Activated CD4-positive, alpha-beta T cell treated with anti-CD3 and anti-CD28 coated beads for 1 hour (primary cell): Measurements from ENCODE around the gene MAP3K5.

Experiments
- DNase-seq: peaks from one replicate; pipeline ENCODE4 v3.0.0-alpha.2; 2020

Gene MAP3K5

DNA sequence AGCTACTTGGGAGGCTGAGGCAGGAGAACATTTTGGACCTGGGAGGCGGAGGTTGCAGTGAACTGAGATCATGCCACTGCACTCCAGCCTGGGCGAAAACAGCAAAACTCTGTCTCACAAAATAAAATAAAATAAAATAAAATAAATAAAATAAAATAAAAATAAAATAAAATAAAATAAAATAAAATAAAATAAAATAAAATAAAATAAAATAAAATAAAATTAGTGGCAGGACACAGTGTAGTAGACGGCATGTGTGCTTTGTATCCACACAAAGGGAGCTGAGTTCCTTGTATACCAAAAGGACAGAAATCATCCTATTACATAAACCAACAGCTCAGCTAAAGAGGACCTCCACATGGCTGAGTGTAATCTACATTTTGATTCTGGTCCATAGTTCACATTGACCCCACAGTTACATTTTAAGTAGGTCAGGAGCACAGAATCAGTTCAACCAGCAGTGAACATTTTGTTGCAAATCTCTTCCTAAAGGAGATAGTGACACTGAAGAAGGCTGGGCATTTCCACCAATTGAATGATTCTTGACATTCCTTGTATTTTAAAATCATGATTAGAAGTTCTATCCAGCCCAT, 150.3 kb downstream of the MAP3K5 start:
- DNase-seq: no peak

DNA sequence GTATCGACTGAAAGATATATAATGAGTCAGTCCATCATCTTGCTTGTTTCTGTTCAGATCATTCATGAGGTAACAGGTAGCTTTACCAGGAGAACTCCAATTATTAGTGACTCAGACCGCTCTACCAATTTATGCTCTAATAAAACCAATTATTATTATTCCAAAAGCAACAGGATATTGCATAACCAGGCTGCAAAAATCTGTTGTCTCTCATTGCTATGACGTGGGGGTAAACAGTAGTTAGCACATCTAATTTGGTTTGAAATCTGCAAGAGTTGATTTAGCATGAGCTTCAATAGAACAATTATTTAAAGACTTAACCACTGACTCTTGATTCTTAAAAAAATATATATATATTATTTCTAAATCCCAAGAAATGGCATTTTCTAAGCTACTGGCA, 151.1 kb downstream of the MAP3K5 start:
- no peak for DNase-seq

DNA sequence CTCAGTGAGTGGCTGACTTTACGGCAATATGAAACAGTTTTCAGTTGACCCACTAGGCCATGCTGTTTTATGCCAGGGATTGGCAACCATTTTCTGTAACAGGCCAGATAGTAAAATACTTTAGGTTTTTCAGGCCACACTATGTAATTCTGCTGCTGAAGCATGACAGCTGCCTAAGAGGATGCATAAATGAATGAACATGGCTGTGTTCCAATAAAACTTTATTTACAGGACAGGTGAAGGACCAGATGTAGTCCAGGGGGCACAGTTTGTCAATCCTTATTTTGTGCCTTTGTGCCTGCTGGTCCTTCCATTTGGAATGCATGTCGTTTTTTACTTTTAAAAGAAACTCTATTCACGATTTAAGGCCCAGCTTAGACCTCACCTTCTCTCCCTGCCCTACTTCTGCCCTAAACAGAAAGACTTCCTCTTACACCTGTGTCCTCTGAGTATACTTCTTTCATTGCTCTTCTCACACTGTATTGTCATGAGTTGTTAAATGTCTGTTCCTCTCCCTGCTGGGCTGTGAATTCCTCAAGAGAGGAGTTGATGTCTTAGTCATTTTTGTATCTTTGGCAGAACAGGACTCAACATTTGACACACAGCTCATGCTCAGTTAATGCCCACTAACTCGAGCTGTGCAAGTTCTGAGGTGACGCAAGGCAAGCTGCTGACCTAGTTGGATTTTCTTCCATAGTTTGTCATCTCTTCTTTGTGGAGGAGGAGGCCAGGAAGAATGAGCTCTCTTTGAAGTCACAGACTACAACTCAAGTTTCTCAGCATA, 152.0 kb downstream of the MAP3K5 start:
- no peak for DNase-seq

DNA sequence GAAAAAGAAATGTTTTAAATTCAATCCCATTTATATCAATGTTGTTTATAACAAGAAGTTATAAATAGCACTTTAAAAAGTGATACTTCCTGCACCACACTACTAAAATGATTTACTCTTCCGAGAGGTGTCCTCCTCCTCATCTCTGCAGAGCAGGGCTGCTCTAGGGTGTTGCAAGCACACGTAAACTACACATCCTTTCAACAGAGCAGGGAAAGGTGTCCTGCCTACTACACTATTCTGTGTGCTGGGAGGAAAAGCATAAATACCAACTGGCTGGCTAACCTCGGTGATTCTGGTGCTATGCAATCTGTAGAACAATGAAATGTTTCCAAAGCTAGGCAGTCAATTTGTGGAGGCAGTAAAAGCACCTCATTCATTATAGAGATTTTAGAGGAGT, 152.6 kb downstream of the MAP3K5 start:
- no peak for DNase-seq

DNA sequence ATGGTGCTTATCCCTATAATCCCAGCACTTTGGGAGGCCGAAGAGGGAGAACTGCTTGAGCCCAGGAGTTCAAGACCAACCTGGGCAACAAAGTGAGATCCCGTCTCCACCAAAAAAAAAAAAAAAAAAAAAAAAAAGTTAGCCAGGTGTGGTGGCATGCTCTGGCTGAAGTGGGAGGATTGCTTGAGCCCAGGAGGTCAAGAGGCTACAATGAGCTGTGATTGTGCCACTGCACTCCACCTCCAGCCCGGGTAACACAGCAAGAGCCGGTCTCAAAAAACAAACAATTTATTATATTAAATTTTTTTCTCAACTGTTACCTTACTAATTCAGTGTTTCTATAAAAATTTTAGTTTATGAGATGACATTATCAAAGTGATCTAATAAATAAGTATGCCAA, 156.7 kb downstream of the MAP3K5 start:
- no peak for DNase-seq

DNA sequence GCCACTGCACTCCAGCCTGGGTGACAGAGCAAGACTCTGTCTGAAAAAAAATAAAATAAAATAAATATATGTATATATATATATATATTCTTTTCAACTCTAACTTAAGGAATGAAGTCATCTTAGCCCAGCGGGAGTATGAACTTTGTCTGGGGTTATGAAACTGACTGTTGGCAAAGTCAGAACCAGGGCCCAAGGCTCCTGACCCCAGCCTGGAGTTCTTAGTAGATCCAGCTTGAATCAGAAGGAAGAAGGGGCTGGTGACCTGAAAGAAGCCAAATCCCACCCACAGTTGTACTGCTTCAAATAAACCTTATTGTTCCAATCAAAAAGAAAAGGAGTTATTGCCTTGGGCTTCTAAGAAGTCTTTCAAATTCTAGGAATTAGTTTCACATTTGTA, 158.9 kb downstream of the MAP3K5 start:
- no peak for DNase-seq

DNA sequence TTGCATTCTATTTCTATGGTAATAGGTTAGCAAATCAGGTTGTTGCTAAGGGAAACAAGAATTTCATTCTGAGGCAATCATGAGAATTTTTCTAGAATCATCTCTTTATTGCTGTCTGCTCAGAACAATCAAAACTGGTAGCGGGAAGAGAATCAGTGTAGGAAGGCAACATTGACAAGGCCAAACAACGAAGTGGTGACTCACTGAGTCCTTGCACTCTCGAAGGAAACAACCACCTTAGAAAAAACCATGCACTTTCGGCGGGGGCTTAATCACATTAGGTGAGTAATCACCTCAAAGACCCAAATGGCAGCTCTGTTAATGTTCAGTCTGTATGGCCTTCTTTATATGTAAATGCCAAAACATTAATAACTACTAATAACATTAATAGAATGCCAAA, 163.3 kb downstream of the MAP3K5 start:
- no peak for DNase-seq

DNA sequence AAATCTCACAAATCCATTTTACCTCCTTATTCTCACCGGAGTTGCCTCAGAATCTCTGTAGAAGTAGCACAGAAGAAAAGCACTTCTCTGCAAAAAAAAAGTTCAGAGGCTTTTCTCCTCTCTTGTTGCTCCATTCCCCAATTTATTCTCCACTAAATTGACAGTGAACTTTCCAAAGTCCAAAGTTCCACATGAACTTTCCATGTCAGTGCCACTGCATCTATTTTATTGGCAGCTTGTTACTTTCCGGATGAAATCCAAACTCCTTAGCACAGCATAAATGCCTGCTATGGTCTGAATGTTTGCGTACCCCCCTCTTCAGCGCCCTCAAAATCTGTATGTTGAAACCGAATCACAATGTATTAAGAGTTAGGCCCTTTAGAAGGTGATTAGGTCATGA, 165.1 kb downstream of the MAP3K5 start:
- DNase-seq: no peak

DNA sequence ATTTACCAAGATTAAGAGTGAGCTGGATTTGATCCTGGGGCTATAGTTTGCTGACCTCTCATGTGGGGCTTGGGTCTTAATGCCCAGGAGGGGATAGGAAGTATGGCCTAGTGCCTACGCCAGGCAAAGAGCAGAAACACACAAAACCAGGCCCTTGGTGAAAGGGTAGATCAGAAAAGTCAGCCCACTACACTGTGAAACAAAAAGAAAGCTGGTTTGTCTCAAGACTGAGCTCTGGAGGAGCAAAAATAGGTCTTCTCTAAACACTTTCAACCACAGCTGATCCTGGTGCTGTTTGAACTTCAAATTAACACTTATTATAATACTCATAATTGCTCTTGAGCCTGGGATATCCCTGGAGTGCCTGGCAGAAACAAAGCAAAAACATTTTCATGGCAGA, 167.0 kb downstream of the MAP3K5 start:
- no peak for DNase-seq

DNA sequence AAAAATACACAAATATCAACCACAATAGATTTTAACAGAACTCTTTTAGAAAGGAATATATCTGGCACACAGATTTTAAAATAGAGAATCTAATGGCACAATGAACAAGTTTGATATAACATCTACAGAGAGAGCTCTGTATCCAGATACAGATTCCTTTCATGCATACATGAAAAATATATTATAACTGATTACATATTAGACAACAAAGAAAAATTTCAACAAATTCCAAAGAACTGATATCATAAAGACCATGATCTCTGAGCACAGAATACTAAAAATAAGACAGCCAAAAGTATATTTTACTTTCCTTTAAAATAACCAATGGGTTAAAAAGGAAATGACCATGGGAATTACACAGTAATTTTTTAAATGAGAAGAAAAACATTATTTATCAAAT, 167.9 kb downstream of the MAP3K5 start:
- no peak for DNase-seq

DNA sequence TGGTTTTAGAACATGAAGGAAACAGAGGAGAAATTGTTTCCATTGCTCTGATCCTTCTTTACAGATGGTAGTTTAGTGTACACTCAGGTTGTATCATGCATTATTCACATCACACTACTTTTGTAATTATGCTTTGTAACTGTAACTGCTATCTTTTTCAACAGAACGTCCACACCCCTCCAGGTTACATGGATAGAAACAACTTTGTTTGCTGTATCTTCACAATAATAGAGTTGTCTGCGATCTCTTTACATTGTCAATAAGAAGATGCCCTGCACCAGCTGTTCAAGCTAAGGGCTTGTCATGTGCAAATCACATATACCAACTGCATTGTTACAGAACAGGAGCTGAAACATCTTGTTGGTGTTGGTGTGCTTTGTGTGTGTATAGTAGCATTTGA, 174.2 kb downstream of the MAP3K5 start:
- DNase-seq: no peak

DNA sequence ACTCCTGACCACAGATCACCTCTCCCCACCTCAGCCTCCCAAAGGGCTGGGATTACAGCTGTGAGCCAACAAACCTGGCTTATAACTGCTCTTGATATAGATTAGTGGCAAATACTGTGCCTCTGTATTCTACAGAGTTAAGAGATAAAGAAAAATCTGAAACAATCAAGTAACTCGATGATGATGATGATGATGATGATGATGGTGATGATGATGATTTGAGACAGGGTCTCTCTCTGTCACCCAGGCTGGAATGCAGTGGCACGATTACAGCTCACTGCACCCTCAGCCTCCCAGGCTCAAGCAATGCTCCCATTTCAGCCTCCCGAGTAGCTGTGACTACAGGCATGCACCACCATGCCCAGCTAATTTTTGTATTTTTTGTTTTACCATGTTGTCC, 175.8 kb downstream of the MAP3K5 start:
- no peak for DNase-seq

DNA sequence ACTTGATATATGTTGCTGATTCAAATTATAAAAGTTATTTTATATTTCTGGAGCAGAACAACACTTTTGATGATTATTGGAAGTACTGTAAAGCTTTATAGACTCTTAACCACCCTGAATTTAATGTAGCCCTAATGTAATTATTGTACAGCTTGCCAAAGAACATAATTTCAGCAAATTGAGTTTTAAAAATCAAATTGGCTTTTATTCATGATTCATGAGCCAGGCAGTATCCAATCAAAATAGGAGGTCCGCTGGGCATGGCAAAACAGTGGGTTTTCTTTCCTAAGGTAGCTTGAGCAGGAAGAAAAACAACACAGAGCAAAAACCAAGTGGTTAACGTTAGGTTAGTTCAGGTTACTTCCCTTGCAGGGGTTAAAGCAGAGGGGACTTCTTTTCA, 177.3 kb downstream of the MAP3K5 start:
- no peak for DNase-seq

DNA sequence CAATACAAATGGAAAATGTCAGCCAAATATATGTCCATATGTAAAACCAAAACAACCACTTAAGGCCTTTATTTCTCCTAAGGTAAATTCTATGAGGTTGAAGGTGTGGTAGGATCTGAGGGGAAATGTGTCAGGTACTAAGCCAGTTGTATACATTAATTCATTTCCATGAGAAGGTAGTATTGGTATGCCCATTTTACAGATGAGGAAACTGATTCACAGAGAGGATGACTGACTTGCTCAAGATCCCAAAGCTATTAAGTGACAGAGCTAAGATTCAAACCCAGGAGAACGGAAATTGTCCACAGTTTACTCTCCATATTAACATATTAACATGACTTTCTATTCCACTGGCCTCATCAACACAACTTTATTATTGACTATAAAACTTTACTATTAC, 177.9 kb downstream of the MAP3K5 start:
- no peak for DNase-seq

DNA sequence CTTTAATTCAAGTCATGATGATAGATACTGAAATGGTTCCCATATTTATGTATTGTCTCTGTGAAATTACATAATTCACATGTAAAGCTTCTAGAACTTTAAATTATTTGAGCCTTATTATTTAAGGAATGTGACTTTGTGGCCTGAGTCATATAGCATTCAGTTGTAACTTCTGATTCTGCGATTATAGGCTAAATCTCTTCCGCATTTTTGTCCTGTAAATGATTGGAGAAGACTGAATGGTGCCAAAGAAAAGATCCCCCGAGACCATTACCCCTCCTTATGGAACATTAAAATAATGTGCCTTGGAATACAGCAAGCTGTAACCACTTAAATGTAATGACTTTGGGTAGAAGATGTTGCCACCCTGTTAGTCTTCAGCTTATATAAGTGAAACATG, 178.8 kb downstream of the MAP3K5 start:
- no peak for DNase-seq

DNA sequence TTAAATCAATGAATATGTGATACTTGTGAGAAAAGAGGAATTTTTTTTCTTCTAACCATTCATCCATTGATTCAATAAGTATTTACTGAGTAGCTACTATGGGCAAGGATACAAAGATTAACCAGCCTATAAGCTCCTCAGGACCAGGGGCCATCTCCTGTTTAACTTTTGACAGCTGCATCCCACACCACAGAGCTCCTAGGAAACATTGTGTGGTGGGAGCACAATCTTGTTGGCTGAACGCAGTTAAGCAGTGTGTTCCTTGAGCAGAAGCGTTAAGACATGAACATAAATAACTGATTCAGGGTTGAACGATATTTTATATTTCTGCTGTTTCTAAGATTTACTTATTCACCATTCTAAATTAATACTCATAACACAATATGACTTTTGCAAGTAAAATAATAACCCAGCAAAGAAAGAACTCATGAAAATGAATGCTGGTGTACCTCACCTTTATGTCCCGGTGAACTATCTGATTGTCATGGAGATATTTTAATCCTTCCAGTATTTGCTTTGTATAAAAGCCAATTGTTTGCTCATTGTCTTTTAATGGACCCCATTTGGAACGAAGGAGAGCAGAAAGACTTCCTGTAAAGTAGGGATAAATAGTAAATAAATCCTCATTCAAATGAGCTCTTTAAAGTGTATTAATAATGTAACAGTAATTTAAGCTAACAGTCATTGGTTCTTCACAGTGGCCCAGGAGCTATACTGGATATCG, 179.4 kb downstream of the MAP3K5 start:
- no peak for DNase-seq

DNA sequence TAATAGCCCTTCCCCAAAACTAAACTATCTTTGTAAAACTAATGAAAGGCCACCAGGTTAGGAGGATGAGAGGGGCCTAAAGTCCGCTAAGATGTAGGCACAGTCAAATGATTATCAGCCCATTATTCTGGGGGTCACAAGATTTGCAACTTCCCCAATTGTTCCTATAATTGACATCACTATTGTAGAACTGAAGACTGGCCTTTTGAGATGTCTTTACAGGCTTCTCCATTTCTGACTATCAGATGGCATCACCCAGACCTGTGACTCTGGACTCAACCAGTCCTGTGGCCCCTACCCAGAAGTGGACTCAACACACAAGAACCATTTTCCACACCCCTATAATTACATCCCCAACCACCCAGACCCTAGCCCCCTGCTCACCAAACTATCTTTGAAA, 180.5 kb downstream of the MAP3K5 start:
- no peak for DNase-seq

DNA sequence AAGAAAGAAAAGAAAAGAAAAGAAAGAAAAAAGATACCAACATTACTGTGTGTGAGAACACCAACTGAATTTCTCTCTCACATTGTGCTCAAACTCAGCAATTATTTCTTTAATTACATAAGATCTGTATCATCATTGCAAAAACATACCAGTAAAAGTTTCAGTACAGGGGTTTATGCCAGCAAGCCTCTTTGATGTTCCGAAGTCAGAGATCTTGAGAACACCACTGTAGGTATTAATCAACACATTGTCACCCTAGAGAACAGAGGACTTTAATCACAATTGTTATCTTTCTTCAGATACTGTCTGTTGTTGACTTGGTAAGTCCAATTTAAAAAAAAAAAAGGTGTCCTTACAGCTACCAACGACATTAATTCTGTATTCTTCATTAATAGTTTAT, 181.1 kb downstream of the MAP3K5 start:
- DNase-seq: no peak

DNA sequence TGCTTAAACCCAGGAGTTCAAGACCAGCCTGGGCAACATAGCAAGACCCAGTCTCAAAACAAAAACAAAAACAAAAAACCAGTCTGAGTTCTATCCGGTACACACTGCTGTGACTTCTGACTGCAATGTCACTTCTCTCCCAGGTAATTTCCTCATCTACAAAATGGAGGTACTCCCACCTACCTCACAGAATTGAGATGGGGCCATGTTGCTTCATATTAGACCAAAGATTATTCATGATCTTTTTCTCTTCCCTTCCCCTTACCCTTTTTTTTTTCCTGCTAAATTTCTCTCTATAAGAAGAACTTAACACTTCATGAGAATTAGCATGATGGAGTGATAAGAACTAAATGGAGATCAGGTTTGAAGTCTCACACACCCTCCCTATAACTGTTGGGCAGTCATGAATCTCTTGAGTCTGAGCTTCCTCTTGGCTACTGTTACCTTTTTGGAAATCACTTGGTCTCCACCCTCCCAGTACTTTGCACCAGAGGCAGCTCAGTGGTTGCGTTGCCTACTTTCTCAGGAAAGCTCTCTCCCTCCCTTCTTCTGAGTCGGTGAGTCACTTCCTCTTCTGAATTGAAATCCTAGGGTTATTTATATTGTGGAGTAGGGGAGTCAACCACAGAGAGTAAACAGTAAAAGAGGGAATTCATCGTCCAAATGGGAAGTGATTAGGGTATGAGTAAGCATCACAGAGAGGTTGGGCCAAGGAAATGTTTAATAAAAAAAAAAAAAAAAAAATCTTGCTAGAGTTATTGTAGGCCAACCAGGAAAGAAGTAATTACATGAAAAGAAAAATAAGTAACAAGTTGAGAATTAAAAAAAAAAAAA, 182.2 kb downstream of the MAP3K5 start:
- no peak for DNase-seq

DNA sequence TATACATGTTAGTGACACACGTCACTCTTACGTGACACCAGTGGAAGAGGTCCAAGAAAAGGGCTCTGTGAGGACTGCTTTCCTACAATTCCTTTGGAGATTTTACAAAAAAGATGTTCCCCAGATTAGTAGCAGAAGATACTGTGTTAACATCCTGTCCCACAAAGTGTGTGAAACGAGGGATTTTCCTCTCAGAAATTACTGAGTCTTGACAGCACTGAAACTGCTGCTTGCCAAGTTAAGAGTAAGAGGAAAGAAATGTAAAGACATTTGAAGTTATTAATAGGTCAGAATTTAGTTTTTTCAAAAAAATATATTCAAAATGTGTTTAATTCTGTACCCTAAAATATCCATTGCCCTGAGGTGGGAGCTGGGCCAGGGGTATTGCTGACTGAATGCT, 183.3 kb downstream of the MAP3K5 start:
- no peak for DNase-seq

DNA sequence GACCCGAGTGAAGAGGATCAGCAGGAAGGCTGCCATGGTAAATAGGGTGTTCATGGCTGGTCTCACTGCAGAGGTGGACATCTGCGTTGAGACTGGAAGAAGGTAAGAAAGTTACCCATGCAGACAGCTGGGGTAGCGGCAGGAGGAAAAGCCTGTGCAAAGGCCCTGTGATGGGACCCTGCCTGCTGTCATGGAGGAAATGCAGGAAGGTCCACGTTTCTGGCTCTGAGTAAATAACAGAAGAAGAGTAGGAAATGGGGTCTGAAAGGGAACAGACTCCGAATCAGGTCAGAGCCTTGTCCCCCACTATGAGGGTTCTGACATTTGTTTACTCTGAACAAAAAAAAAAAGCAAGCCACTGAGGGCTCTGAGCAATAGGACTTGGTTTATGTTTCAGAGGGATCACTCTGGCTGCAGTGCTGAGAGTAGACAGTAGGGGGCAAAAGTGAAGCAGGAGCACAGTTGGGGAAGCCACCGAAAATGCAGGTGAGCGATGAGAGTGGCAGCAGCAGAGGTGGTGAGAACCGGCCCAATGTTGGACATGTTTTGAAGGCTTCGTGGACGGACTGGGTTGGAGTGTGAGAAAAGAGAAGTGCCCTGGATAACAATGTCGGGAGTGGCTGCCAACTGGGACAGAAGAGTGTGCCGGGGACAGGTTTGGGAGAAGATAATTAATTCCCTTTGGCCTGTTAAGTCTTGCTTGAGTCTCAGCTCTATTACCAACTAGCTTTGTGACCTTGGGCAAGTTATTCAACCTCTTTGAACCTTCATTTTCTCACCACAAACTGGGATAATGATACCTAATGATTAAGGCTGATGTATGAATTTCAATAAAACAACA, 184.1 kb downstream of the MAP3K5 start:
- peak; percentile 59 for DNase-seq

DNA sequence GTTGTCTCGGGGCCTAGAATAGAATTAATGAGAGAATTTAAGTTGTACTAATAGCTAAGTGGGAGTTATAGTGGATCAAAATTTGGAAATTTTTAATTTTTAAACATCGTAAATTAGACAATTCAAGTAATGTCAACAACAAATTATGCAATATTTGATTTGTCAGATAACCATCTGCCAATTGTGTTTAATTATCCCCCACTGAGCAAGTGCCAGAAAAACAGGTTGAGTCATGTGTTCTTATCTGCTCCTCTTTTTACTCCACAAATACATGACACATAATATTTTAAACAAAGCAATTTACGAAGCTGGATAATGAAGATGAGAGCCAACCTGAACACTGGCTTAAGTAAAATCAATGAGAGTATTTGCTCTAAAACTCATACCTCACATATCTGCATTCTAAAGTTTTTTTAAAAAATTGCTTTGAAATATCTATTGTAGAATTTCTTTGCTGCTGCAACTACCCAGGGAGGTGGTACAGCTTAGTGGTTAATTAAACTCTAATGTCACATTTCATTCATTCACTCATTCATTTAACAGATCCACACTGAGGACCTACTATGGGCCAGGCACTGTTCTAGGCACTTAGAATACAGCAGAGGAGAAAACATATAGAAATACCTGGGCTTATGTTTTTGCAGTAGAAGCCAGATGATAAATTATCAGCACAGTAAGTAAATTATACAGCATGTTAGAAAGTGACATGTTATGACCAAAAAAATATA, 184.9 kb downstream of the MAP3K5 start:
- no peak for DNase-seq
